ENCODE data around the gene NIM1K.

GRCh38 chr5:43296835-43297234, 104.8 kb downstream of the NIM1K start:
- TF ChIP-seq CTCF (tag by site-specific recombination; IDR thresholded peaks at IDR 0.05) (no peak), YY1 (tag by site-specific recombination; IDR thresholded peaks at IDR 0.05) (no peak), ZBTB1 (tag by site-specific recombination; IDR thresholded peaks at IDR 0.05) (no peak), RBAK (tag by site-specific recombination; IDR thresholded peaks at IDR 0.05) (no peak), ZNF76 (tag by site-specific recombination; IDR thresholded peaks at IDR 0.05; ENCODE audit: borderline replicate concordance, low read depth) (no peak), ZNF513 (tag by site-specific recombination; IDR thresholded peaks at IDR 0.05) (no peak), ZBTB26 (tag by site-specific recombination; optimal IDR thresholded peaks at IDR 0.05) (no peak), ZBTB49 (tag by site-specific recombination; IDR thresholded peaks at IDR 0.05; ENCODE audit: low read depth) (no peak), ZNF114 (tag by site-specific recombination; IDR thresholded peaks at IDR 0.05) (no peak), ZNF549 (tag by site-specific recombination; IDR thresholded peaks at IDR 0.05) (no peak), HOXA7 (CRISPR knock-in tag; IDR thresholded peaks at IDR 0.05; ENCODE audit: borderline replicate concordance) (no peak), ZNF266 (tag by site-specific recombination; IDR thresholded peaks at IDR 0.05; ENCODE audit: low read depth) (no peak), ZBTB21 (tag by site-specific recombination; IDR thresholded peaks at IDR 0.05) (no peak), PRDM10 (tag by site-specific recombination; IDR thresholded peaks at IDR 0.05) (no peak)
